Measurements from ENCODE around the gene C16orf74.
A peak's percentile ranks its signal among the peaks of the same experiment; 100 is the strongest.

Gene C16orf74

DNA sequence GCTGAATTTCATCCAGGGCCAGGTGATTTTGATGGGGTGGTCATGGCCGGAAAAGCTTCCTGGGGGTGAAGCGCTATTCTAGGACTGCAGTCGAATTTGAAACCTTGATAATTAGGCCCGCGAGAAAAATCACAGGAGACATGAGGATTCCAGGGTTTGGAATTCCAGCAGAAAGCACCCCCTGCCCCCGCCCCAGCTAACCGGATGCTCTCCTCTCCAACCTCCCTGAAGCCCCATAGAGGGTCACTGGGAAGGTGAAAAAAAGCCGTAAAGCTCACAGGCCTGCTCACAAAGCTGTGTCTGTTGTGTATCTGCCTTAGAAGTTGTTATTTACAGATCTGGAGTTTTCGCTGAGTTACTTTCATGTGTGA, 61.0 kb downstream of the C16orf74 start:
- no peak for DNase-seq

DNA sequence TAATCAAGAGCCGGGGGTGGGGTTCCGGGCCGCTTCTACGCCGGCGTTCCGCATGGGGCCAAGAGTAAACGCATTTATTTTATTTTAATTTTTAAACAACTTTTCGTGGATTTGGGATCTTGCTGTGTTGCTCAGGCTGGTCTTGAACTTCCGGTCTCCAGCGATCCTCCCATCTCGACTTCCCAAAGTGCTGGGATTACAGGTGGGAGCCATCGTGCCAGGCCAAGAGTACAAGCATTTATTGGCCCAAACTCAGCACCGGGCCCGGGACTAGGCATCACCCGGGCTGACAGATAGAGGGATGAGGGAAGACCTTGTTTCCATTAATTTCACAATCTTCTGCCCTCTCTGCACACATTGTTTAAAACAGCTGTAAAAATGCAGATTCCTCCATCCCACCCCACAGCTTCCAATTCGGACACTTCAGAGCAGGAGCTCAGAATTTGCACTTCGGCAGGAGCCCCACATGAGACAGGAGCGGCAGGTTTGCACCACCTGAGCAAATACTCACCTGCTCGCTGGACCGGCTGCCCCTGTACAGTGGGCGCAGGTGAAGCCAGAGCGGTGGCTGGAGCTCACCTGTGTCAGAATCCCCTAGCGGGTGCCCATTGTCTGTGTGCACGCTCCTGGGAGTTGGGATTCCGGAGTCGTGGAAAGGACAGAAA, 61.5 kb downstream of the C16orf74 start:
- no peak for DNase-seq

DNA sequence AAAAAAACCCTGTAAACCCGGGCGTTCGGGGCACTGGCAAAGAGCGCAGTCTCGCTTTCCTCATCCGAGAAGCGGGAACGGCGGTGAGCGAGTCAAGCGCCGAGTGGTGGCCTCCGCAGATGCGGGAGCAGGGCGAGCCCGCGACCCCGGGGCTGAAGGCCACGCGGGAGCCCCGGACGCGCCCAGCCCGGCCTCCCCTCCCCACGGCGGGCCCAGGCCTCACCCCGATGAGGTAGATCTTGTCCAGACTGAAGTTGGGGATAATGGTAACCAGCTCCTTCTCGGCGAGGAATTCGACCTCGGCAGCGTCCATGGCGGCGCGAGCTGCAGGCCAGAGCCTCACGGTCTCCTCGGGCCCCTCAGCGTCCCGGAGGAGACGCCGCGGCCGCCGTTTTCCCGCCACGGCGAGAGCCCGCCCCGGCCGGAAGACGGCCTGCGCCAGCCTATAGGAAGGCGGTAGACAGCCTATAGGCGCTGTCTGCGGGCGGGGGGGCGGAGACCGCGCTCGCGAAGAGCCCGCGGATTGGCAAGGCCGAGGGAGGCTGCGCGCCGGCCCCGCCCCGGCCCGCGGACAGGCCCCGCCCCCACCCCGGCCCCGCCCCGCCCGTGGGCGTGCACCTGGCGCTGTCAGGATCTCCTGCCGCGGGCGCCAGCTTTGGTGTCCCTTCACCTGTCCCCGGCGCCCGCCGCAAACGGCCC, 62.2 kb downstream of the C16orf74 start, which contains the start of gene GINS2:
Gene GINS2 (minus strand): TSS at position 369 of the 699 bp plus-strand sequence. CDS start 56 bp downstream, at position 313.
- peak; percentile 83 for DNase-seq

DNA sequence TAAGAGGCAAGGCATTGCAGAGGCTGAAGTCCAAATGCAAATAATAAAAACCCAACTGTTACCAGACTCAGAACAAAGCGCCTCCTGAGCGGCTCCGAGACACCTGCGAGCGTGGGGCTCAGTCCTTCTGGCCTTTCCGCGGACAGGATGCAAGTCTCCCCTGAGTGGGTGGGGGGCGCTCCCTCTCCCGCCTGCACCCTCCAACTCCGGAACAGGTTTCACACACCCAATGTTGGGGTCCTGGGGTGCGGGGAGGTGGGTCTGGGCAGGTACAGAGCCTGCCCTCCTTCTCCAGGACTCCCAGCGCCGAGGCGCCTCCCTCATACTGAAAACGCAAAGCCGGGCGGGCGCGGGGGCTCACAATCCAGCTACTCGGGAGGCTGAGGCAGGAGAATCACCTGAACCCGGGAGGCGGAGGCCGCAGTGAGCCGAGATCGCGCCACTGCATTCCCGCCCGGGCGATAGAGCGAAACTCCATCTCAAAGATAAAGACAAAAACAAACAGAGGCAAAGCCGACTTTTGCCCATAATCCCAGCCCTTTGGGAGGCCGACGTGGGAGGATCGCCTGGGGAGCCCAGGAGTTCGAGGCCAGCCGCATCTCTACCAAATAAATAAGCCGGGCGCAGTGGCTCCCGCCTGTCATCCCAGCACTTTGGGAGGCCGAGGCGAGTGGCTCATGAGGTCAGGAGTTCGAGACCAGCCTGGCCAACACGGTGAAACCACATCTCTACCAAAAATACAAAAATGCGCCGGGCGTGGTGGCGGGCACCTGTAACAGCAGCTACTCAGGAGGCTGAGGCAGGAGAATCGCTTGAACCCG, 63.0 kb downstream of the C16orf74 start:
- no peak for DNase-seq

DNA sequence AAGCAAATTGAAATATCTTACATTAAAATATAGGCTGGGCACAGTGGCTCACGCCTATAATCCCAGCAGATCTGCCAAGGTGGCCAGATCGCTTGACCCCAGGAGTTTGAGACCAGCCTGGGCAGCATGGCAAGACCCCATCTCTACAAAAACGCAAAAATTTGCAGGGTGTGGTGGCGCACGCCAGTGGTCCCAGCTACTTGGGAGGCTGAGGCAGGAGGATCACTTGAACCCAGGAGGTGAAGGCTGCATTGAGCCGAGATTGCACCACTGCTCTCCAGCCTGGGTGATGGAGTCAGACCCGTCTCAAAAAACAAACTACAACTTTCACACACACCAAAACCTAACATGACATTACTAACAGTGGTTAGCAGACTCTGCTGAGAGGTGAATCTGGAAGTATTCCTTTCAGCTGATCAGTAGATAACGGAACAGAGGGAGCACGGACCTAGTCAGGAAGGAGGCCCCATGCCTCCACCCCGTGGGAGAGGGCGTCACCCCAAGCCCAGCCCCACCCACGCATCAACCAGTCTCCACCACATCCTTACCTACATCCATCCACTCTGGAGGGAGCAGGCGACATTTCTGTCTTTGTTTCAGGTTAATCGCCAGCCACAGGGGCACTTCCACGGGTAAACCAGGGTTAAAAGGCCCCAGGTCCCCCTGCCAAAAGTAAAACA, 63.8 kb downstream of the C16orf74 start:
- no peak for DNase-seq

DNA sequence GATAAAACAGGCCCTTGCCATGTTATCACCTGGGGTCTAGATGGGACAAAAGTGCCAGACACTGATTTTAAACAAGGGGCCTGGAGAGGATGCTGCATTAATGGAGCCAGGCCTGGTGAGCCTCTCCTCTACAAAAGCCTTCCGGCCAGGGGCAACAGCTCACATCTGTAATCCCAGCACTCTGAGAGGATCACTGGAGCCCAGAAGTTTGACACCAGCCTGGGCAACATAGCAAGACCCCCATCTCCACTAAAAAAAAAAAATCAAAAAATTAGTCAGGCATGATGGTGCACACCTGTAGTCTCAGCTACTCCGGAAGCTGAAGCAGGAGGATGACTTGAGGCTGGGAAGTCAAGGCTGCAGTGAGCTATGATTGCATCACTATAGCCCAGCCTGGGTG, 65.6 kb downstream of the C16orf74 start:
- DNase-seq: no peak

DNA sequence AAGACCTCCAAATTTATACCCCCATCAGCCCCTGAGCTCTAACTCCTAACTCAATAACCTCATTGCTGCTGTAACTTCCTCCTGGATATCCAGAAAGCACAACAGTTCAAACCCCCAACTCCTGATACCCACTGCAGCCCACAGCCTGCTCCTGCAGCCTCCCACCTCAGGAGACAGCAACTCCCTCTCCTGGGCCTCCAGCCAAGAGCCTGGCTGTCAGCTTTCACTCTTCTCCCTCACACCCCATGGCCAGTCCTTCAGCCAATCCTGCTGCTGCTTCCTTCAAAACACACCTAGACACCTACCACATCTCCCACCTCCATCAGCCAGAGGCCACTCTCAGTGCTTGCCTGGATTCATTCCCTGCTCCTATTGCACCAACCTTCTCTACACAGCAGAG, 67.5 kb downstream of the C16orf74 start:
- no peak for DNase-seq

DNA sequence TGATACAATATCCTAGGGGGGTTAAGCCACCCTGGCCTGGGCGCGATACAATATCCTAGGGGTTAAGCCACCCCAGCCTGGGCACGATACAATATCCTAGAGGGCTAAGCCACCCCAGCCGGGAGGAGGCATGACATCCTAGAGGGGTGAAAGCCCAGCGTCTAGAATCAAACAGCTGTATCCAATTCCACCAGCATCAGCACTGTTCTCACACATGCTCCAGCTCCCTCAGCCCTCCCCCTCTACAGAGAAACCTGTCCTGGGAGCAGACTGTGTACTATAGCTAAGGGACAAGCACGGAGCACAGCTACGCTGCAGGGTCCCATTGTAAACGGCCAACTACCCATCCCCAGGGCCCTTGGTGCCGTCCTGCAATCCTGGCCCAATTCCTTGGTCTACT, 68.4 kb downstream of the C16orf74 start:
- DNase-seq: no peak

DNA sequence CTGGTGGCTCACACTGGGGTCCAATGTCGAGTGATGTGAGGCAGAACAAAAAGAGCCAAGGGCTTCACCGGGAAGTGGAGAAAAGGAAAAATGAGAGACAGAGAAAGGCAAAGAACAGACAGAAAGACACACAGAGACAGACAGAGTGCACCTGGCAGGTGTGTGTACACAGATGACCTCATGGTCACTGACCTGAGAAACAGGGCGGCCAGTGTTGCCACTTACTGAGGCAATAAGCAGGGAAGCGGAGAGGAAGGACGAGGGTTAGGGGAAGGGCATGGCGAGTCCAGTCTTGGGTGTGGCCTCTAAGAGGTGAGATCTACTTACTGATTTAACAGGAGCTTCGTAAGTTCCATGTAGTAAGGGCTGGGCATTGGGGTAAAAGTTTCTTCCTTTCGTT, 69.6 kb downstream of the C16orf74 start:
- DNase-seq: no peak

DNA sequence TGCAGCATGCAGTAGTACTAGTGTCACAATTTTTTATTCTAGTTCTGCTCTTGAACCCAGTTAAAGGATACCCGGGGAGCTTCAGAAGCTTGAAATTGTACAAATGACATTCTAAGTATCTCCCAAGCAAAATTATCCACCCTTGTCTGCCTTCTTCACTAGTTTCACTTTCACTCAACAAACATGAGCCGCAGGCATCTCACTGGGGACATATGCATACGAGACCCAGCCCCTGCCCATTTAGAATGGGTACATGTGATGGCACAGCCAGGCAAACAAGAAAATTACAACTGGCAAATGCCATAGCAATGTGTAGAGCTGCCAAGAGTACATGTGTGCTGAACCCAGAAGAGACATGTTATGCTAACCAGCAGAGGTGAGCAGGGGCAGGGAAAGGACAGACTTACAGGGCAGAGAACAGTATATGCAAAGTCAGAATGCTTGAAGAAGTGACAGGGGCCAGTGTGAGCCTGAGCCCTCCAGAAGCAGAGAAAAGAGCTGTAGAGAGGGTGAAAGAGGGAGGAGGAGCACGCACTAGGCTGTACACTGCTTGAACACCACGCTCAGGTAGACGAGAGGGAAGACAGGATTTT, 70.4 kb downstream of the C16orf74 start:
- no peak for DNase-seq

DNA sequence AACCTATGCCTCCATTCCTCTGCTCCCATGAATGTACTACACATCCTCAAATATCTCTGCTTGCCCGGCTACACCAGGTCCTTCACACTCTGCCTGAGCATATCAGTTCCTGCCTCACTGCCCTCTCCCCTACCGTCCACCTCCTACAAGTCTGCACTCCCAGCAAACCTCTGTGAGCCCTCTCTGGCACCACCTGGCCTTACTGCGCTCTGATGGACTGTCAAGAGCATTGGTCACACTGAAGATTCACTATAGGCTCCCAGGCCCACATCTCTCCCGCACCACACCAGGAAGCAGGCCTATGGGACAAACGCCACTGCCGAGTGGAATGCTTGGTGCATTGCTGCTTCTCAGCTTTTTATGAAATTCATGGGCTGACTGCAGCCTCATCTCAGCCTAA, 71.0 kb downstream of the C16orf74 start:
- no peak for DNase-seq

DNA sequence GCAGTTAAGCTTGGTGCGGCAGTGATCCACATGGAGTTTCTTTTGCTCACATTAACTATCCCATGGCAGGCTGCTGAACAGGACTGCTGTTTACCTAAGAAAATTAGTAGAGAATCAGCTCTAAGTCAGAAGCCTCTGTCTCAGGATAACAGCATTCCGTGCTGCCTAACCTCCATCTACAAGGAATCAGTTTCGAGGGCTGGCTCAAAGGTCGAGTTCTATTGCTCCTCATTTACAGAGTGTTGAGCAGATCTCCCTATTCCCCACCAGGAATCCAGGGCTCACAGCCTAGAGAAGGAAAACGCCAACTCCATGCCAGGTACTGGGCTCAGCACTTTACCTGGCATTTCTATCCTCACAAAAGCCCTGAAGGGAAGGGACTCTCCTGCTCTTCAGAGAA, 72.1 kb downstream of the C16orf74 start:
- DNase-seq: no peak

DNA sequence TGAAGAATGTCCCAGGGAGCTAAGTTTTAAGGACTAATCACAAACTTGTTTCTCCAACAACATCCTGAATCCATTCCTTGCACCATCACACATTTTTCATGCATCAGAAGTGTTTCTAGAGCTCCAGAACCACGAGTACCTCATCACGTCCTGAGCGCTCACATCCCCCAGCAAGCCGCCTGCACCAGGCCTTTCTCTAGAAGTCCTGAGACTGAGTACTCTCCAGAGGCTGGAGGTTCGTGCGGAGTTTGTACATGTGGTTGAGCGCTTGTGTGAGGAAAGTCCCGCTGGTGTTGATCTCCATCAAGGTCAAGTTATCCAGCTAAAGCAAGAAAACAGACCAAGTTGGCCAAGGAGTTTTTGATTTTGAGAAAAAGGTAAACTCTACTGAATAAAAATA, 72.9 kb downstream of the C16orf74 start:
- no peak for DNase-seq

DNA sequence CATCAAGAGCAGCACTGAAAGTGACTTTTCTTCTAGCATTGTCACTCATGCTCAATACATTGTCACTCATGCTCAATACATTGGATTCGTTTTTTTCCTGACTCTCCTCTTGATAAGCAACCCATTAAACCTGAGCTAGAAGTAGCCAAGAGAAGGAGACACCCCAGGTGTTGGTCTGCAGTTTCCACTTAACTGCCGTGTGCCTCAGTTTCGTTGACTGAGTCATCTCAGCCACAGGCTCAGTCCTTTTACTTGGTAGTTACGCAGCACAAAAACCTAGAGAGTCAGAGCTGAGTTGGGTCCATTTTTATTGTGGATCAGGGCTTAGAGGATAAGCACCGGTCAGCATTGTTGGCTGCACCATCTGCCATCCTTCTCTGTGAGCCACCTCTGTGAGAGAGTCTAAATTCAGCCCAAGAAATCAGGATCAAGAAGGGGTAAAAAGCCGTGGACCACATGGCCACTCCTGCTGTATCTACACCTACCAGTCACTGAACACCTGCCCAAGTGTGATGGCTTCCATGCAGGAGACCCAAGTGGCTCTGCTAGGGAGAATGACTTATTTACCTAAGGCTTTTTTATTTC, 73.4 kb downstream of the C16orf74 start:
- DNase-seq: no peak

DNA sequence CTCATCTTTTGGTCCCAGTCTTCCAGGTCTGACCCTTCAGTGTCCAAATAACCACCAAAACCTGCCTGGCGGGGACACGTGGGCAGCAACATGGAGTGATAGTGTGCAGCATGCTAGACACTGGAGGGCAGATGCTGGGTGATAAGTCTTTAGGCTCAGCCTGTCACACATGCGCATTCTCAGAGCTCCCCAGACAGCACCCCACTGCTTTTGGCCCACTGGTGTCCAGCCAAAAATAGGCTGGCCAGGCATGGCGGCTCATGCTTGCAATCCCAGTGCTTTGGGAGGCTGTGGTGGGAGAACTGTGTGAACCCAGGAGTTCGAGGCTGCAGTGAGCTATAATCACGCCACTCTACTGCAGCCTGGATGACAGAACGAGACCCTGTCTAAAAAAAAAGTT, 74.4 kb downstream of the C16orf74 start:
- DNase-seq: no peak

DNA sequence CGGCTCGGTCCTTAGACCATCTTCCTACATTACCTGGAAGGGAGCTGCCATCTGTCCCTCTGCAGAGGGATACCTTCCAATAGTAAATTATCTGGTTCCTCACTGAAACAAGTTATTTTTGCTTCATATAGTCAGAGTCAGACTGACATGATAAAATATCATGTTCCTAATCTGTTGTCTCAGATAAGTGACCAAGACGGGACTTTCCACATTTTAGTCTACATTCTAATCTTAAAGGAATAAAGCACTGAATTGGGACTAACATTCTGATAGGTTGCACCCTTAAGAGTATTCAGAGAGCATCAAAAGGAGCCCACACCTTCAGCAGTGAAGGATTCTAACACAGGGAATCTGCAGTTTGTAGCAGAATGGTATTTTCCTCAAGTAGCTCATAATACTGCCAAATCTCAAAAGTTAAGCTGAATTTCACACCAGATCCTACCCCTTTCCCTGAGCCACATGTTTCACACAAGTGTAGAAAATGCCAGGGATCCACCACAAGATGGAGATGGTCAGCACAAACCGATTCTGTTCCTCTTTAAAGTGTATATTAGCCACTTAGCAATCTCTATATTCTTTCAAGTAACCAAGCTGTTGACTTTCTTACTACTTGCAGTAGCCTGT, 75.5 kb downstream of the C16orf74 start:
- no peak for DNase-seq

DNA sequence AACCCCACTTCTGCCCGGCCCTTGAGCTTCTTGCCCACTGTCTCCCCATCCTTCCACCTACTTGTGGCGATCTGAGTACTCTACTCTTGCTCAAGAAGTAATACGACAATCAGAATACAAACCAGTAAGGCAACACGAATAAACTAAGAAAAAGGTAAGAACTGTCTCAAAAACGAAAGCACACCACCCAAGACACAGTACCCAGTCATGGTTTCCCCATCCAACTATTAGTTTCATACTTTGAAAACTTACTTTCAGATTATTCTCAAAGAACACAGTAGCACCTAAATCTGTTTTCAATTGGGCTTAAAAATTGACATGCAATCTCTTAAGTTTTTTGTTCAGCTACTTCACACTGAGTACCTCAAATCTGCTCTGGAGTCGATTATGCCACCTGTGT, 76.1 kb downstream of the C16orf74 start:
- no peak for DNase-seq

DNA sequence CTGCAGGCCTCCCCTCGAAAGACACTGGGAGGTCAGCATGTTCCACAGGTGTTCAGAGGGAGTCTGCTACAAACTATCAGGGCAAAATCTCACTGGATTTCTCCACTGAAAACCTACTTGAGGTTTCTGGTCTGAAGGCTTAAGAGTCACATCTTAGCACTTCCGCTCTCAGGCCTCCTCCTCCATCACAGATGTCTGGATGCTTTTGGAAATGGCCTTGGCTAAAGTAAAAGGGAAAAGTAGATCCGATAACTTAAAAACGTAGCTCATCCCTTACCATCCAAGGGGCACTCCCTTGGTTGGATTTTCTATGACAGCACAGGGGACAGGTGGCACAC, 76.5 kb downstream of the C16orf74 start:
- no peak for DNase-seq

DNA sequence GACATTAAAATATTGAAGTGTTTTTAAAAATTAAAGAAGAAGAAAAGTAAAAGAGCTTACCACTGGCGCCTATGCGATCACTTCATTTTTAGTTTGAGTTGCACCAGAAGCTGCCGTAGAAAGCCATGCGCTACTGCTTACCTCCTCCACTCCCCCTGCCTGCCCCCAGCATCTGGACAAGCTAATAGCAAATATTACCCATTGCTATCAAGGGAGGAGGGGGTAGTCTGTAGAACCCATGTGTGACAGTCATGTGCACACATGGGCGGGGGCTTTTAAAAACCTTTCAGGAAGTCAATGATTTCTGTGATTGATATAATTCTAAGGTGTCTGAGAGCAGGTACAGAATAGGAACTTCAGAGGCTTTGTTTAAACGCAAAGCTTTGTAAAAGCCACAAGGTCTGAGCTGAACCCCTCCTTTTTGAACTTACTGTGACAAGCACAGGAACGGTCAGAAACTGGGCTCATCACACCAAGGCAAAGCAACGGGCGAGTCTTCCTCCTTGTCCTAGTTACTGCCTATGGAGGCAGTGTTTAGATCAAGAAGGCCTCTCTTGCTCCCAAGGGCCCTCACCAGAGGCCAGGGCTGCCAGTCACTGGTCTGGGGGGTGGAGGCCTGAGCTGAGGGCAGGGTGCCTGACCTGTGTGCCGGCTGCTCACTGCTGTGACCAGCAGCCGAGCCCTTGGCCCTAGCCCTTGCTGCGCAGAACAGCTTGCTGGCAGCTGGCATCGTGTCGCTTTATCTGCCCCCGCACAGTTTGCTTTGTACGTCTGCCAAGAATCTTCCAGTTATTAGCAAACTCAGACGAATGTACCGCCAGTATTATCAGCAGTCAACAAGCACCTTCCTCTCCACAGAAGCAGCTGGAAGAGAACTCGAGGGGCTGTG, 77.1 kb downstream of the C16orf74 start:
- no peak for DNase-seq

DNA sequence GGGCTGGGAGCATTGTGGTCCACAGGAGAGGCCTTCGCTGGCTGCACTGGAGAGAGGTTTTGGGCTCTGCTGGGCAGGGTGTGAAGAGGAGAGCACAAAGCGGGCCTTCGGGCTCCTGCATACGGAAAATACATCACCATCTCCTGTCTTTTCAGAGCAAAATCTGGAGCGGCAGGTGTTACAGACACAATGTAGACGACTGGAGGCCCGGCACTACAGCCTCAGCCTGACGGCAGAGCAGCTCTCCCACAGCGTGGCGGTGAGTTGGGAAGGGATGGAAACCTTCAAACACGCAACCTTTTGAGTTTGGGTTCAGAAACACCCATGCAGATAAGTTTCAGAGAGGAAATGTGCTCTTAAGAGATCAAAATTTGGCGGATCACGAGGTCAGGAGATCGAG, 80.1 kb downstream of the C16orf74 start:
- no peak for DNase-seq

All from T-helper 9 cell (primary cell).